SW 1271 (cell line): ENCODE measurements around the gene SHB.

Experiments used
- DNase-seq, 2 experiments: peaks; one replicate each; lab custom pipeline; 2025; lab: John Stamatoyannopoulos, UW

Gene SHB

DNA sequence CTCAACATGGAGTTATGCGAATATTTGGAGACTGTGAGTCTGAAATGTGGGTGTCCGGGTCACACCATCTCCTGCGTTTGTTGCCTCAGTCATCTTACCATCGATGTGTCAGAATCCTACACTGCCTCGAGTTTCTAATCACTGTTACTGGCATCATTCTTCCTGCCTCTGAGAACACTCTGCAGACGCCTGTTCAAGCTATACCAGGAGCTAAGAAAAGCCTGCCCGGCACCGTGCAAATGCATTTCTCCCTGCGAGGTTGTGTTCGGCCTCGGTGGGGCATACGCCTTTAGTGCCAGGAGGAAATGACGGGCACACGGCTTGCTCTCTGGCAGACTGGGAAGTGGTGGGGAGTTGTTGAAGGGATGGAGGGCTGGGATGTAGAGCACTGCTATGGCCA, 133.9 kb downstream of the SHB start:
- no peak for DNase-seq

DNA sequence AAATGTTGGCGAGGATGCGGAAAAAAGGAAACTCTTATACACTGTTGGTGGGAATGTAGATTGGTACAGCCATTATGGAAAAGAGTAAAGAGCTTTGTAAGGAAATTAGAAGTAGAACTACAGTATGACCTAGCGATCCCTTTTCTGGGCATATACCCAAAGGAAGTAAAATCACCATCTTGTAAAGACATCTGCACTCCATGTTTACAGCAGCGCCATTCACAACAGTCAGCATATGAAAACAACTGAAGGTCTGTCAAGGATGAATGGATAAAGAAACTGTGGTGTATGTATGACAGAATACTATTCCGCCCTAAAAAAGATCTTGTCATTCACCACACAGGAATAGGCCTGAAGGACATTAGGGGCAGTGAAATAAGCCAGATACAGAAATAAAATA, 137.4 kb downstream of the SHB start:
- no peak for DNase-seq

DNA sequence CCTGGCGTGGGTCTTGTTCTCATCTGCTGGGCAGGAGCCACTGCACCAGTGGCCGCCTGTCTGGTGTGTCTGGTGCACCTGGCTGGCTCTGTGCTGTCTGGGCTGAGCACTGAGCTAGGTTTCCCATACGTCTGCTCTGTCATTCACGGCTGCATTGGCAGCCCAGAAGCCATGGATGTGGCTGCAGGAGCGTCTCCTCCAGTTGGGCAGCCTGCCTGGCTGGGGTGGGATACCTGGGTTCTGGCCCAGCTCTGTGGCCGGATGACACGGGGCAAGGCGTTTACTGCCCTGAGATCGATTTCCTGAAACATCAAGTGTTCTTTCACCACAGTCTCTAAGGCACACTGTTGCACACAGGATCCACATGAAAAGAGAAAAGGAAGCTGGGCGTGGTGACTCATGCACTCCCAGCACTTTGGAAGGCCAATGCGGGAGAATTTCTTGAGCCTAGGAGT, 139.6 kb downstream of the SHB start:
- no peak for DNase-seq

DNA sequence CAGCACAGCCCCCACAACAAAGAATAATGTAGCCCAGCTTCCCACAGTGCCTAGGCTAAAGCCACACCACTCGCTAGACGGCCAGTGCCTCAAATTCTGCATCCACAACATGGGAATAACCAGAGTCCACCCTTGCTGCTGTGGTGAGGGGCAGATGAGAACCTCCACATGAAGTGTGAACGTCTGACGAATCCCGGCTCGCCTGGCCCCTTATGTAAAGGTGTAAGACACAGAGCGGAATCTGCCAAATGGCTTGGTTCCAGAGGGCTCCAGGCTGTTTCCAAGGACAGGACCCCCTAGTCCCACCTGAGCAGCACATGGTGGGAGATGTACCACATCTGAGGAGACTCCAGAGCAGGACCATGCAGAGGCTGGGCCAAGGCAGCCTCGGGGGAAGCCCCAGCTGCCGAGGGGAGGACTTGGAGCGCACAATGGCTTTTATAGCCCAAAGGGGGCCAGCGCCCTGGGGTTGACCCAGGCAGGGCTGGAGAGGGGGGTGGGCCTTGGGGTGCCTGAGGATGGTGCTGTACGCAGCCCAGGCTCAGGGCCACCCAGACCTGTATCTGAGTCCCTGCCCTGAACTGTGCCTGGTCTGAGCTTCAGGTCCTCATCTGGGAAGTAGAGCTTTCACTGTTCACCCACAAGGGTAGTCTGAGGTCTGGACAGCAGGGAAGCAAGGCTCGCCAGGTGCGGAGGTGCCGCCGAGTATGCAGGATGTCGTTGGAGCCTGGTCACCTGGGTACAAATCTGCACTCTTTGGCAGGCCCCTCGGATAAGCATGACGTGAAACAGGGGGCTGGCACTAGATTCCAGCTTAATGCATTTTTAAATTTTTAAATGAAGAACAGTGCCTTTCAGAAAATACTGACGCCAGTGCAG, 140.2 kb downstream of the SHB start:
- no peak for DNase-seq

DNA sequence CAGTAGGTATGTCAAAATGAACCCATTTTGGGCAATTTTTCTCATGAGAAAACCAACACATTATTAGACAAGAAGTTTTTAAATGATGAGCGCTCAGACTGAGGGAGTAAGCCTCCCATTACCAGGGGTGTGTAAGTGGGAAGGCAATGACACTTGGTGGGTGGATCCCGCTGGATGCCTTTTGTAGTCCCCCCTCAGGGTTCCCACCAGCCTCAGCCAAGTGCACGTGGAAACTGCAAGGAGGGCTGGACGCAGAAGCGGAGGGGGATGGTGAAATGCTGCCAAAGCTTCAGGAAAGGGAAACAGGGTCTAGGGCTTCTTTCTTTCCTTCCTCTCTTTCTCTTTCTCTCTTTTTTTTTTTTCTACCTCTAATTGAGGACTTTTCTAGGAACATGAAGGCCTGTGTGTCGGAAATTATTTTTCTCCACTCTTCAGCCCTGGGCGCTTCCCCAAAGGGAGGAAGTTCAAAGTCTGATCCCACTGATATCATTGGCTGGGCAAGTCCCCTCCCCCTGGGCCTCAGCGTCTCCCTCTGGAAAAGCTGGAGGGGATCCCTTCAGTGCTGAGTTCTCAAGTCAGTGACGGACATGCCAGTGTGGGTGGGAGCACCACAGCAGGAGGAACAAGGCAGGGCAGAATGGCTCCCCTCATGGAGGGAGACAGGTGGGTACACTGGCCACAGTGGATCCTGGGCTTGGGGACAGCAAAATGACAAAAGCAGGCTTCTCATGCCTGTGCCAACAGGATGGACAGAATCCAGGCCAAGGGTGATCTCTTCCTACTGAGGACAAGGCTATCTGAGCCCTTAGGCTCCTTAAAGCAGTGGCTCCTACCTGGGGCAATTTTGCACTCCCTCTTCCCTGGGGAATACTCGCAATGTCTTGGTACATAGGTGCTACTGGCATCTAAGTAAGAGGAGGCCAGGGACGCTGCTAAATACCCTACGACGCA, 141.2 kb downstream of the SHB start:
- no peak for DNase-seq

DNA sequence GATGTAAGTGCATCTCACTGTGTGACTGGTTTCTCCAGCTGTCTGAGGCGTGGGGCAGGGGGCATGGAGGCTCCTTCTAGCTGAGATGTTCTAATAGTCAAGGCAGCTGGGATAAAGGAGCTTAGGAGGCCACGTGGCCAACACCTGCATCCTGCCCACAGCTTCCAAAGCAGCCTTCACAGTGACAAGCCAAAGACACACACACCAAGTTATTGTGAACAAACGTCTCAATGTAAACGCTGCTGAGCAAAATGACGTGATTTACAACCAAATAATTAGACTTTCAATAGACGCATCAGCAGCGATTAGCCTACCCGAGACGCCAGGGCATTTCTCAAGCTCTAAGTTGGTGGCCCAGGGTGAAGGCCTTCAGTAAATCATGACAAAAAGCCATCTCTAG, 141.9 kb downstream of the SHB start:
- no peak for DNase-seq

DNA sequence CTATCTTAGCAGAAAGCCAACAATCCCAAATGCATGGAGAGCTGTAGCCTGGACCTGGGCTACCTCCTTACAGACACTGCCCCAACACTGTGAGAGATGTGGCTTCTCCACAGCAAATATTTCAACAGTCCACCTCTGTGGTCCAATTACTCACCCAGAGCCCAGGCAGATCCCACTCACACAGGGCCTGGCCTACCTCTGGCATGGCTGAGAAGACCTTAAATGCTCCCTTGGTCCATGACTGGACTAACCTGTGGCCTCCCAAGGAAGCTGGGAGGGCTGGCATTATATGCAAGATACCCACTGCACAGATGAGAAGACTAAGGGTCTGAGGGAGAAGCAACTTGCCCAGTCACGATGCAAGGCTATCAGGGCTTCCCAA, 142.3 kb downstream of the SHB start:
- no peak for DNase-seq

DNA sequence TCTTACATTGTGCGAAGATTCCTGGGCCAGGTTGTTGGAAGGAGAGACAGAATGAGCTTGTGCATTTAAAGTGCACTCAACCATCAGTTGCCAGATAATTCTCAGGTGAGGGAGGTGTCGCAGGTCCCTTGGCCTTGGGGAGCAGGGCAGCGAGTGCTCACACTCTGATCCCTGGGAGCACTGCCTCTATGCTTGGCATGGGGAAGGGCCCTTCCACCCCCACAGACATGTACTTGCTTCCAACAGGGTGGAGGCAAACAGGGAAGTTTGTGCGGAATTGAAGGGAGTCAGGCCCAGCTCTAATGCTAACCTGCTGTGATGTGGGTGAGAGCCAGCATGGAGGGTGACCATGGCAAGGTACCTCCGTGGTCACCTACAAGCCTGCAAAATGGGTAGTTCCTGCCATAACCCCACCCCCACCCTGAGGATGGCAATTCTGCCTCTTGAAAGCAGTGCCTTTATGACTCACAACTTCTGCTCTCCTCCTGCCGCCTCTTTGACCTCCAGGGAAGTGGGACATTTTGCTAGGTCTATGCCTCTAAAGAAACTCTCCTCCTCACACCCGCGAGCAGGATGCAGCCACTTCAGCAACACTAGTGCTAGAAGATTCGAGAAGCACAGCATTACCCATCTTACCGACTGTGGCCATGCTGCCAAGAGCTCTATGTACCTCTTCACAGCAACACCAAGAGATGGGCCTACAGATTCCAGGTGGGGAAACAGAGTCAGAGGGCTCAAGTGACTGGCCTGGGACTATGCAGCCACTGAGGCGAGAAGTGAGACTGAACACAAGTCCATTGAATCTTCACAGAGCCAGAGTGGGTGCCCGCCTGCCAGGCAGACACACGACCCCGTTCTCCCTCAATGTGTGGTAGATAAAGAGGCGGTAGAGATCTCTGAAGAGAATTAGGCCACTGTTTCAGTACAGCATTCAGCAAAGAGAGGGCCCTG, 143.0 kb downstream of the SHB start:
- no peak for DNase-seq

DNA sequence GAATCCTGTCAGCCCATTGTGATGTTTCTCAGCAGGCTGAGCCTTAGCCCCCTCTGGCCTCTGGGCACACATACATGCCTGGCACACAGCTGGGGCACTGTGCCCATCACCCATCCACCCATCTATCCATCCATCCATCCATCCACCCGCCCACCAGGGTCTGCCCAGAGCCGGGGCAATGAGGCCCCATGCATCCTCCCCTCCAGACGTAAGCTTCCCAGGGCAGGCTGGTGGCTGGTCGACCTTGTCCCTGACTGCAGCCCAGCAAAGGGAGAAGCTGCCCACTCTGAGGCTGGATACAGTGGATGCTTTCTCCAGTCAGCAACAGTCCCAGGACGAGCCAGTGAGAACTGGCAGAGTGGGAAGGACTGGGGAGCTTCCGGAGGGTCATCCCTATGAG, 144.0 kb downstream of the SHB start:
- DNase-seq: no peak

DNA sequence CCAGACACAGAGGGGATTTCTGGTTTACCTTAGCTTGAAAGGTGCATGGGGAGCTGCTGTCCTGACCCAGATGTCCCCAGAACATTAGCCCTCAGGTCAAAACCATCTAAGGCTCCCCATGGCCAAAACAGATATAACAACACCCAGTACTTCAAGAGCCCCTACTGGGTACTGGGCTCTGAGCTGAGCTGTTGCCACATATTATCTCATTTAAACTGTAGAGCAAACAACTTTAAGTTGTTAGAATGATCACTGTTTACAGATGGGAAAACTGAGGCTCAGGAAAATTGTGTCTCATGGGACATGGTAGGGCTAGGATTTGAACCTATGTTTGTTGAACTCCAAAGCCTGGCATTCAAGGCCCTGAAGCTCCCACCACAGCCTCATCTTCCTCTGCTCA, 144.5 kb downstream of the SHB start:
- DNase-seq: no peak

DNA sequence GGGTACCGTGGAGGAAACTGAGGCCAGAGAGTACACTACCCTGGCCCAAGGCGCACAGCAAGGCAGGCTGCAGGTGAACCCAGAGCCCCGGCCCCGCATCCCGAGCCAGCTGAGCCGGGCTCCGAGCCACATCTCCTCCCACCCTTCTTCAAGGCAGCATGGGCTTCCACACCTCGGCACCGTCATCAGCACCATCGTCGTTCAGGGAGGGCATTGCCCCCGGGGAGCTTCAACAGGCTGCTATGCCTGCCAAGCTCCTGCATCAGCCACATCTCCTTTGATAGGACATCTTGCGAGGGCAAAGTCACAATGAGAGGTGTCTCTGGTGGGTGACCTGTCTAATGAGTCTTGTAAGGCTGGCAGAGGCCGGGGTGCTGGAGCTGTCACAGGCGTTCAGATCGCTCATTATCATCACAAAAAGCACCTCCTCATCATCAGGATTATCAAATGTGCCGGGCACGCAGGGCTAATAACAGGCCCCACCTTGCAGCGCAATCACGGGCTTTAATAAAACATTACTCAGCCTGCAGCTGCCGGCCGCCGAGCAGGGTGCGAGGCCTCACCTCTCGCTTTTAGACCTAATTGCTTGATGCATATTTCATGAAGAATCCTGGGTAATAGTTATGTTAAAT, 145.1 kb downstream of the SHB start:
- no peak for DNase-seq

DNA sequence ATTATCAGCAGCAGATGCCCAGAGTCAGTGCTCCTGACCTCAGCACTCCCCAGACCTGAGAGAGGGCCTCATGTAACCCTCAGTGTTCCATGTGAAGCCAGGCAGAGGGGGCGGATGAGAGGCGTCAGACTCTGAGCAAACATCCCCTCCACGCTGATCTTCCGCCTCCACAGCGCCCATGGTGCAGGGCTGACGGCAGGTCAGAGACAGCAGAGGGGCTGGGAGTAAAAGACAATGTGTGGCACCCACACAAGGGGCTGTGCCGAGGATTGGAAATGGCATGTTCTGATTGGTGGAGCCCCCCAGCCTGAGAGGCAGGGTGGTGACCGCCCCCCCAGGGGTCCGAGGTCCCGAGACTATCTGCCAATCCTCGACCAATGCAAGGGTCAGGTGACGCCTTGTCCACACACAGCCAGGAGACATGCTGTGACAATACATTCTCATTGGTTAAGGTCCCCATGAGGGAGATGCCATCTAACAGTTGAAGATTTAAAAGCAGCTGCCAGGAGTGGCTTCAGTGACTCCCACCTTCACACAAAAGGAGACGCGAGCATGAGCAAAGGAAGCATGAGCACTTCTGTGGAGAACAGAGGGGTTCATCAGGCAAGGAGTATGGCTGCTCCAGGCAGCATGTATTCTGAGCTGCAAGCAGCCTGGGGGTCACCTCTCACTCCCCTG, 145.8 kb downstream of the SHB start:
- no peak for DNase-seq

DNA sequence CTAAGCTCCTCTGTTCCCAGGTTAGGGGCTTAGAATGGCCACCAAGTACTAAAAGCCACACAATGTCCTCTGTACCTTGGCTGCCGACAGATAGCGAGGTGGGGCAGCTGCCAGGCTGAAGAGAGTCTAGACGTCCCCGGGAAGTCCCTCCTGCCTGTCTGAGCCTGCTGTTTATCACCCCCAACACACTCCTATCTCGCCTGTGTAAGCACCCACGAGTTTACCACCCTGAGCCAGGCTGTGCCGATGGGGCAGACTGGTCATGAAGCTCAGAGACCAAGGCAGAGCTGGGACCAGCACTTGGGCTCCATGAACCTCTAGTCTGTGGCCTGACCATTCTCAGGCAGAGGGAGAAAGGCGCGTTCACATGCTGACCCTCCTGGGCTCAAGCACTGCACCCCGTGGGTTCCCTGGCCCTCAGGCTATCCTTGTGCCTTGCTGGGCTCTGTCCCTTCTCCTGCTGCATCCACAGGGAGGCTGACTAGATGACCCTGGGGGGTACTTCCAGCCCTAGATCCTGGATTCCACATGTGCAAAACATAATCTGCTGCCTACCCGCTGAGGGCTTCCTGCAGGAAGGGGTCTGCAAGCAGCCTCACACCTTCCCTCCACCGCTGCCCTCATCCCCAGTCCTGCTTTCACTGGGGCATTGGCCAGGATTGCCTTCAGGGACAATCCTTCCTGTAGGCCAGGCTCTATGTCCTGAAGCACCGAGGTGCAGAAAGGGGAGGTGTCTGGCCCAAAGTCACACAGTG, 146.5 kb downstream of the SHB start:
- DNase-seq: no peak

DNA sequence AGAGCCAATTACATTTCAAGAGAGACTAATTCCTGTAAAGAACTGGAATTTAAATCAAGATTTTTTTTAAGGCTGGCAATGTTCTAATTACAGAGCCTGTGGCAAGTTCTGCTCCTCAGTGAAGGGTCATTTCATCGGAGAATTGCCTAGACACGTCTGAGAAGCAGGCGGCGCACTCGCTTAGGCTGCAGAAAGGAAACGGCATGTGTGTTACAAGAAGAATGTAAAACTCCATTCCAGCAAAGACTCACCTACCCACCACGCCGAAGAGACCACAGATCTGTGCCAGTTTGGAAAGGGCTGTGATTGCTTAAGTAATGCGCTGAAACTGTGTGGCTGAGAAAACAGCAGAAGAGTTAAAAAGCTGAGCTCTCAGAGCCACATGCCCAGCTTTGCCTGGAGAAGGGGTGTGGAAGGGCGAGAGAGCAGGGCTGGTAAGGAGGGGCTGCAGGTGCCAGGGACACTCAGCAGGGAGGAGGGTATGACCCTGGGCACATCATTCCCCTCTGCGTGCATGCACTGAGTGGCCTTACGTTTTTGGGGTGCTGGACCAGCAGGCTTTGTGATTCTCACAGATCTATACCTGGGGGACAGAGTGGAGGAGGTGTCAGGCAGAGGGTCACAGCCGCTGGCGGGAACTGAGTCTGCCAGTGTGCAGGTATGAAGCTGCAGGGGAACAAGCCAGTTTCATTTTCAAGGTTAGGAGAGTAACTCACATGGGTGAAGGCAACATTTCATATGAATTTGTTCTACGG, 147.3 kb downstream of the SHB start:
- DNase-seq: no peak

DNA sequence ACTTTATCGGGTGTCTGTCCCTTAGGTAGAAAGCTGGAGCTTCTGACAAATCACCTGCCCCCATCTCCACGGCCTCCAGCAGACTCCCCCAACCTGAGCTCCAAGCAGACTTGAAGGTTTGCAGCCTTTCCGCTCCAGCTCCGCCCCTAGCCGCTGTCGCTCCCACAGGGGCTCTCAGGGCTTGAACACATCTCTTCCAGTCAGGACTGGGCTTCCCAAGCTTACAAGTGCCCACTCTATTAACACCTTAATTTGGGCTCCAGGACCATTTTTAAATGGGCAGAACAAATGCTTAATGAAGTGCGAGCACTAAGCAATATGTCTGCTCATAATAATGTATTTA, 147.9 kb downstream of the SHB start:
- DNase-seq: no peak

DNA sequence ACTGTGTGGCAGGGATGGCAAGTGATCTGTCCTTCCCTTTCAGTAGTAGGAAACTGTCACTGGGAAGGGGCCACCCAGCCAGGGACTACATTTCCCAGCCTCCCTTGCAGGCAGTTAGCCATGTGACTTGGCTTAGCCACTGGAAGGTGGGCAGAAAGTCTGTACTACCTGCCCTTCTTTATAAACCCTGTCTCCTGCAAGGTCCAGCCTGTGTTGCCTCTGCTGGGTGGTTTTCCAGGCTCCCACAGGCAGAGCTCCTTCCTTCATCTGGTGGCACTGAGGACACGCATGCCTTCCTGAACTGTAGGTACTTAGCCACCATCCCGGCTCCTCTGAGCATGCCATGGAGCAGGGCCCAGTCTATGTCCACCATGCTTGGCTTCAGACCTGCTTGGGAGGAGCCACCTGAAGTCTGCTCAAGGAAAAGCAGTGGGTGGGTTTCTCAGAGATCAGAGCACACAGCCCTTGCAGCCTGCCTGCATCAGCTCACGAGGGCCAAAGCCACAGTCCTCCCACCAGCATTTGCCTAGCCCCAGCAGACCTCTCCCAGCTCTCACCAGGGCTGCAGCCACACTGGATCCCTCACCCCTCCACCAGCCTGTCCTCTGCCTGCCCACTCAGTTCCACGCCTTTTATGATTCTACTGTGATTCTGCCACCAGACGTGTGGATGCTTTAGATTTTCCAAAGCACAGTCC, 148.4 kb downstream of the SHB start:
- DNase-seq: no peak

DNA sequence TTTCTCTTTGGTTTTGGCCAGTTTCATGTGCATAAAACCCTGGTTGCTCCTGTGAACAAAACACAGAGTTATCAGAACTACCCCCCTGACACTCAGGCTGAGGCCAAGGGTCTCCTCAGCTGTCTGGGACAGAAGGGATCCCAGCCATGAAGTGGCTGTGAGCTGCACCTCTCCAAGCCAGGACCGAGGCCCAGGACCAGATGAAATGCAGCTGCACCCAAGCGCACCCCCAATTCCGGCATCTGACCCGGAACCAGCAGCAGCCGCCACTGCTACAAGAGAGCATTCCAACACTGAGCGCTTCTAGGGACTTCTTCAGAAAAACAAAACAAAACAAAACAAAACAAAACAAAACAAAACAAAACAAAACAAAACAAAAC, 149.1 kb downstream of the SHB start:
- no peak for DNase-seq

DNA sequence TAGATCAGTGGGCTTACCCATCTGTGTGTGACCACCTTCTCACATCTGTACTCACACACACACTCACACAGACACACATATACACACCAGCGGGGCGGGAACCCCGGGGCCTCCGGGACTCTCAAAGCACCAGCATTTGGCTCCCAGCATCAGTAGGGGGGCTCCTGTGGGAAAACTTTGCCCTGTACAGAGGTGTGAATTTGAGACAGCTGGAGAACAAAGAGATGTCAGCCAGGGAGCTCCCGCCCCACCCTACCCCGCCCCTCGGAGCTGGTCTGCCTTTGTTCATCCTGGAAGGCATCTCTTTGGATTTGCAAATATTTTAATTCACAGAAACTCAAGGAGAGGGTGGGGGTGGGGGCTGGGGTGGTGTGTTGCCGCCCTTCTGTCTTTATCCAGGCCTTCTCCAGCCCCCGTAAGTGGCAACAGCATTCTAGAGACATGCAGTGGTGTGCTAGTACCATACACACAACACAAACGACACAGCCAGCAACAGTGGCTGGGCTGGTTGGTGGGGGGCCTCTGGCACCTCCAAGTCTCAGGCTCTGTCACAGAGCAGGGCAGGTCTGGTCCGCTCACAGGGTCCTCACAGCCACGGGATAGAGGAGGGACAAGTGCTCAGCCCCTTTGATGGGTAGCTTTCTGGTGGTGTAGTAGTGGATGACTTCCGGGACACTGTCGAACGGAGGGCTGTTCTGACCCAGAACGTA, 149.6 kb downstream of the SHB start:
- no peak for DNase-seq
